NCI-H2107 treated with DMSO at 0.1 percent for 48 hours (cell line): Measurements from ENCODE around the gene MREG.
"Not testable (repeated sequence)": the region's sequence is repeated elsewhere in the genome, so short reads cannot be mapped to it uniquely, and the experiment has no call there.

Experiments
- DNase-seq: peaks from one replicate; lab custom pipeline; 2025; ENCODE audit not compliant: unreplicated experiment; lab: John Stamatoyannopoulos, UW

MREG gene

GRCh38 chr2:216021768-216022565, 8.6 kb upstream of the MREG start:
- no peak for DNase-seq

- DNase-seq = no peak
Measured at GRCh38 chr2:216018709-216019108, 5.4 kb upstream of the MREG start.

- no peak for DNase-seq
Measured at GRCh38 chr2:216017365-216017764, 4.0 kb upstream of the MREG start.

DNA sequence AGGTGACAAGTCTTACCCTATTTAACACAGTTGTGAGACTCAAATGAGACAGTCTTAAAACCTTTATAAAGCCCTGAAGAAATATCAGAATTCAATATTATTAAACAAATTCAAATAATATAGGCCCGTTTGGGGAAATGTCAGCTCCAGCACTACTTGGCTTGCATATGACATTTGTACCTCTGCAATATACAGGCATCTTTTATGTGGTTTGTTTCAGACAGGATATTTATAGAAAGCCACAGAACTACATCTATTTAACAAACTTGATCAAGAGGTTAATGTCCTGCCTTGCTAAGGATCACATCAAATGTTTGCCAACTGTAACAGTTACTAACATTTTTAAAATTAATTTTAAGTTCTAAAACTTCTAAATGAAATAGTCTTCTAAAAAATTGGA, 3.2 kb upstream of the MREG start:
- DNase-seq = no peak

- DNase-seq = peak; percentile 45
Measured at GRCh38 chr2:216015722-216016464, 2.5 kb upstream of the MREG start.

DNA sequence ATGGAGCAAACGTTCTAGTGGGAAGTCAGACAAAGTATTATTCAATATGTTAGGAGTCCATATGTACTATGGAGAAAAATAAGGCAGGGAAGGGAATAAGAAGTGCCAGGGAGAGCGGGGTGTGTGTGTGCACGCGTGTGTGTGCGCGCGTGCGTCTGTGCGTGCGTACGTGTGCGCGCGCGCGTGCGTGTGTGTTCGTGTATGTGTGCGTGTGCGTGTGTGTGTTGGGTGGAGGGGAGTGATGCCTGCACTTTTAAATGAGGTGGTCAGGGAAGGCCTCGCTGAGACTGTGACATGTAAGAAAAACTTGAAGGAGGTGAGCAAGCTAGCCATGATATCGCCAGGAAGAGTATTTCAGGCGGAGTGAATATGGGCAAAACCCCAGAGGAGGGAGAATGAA, 1.6 kb upstream of the MREG start:
- no peak for DNase-seq

DNA sequence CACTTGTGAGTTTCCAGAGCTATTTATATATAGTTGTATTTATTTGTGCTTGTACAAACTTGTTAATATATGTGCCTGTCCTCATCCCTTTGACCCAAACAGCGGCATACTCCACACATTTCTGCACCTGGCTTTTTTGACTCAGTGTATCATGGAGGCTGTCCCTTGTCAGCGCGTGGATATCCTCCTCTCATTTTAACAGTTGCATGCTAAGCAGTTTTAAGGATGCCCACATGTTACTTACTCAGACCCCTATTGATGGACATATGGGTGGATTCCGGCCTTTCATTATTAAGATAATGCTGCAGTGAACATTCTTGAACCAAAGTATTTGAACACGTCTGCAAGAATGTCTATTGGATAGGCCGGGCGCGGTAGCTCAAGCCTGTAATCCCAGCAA, 655 bp upstream of the MREG start:
- no peak for DNase-seq

DNA sequence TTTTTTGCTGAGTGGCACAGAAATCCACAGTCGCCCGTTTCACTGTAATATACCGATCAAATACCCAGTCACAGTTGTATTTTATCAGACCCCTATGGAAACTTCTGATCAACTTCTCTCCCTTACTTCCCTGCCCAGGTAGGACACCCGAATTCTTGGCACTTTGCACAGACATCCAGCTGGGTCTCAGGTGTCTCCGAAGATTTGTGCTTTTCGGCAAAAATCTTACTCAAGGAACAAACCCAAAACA, 596 bp downstream of the MREG start:
- no peak for DNase-seq

- no peak for DNase-seq
Measured at GRCh38 chr2:216012133-216012829, 1.1 kb downstream of the MREG start.

DNA sequence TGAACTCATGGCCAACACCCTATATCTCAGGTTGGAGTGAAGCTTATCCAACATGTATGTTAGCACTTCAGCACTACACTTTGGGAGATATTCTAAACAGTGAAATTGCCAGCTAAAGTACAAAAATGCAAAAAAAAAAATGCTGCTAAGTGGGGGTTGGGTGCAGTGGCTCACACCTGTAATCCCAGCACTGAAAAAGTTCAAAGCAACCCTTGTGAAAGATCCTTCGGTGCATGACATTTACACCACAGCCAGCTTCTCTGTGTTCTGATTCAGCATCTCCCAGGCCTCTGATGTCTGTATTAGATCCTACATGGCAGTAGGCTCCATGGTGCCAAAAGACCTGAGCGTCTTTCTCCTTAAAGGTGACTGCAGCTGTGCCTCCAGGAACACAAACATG, 4.1 kb downstream of the MREG start:
- DNase-seq = not testable (repeated sequence)

GRCh38 chr2:216008387-216008786, 5.0 kb downstream of the MREG start:
- no peak for DNase-seq

DNA sequence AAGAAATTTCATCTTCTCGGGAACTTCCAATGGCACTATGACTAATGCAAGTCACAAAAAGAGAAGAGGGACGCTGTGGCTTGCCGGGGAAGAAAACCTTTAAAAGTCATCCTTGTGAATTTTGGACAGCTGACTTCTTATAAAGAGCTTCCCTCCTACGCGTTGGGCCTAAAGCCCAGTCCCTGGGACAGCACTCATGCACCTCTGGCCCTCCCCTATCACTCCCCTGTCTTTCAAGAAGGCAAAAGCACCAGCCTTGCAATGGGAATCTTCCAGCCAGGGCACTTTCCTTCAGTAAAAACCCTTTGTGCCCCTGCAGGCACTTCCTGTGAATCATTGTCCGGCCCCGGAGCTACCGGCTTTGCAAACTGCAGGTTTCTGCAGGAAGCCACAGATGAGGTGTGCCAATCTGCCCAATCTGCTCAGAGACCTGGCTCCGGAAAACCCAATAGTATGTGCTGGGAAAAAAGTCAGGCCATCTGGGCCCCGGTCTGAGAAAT, 7.1 kb downstream of the MREG start:
- no peak for DNase-seq

GRCh38 chr2:216004697-216005283, 8.6 kb downstream of the MREG start:
- DNase-seq = no peak

GRCh38 chr2:216003876-216004696, 9.3 kb downstream of the MREG start:
- DNase-seq = no peak

DNA sequence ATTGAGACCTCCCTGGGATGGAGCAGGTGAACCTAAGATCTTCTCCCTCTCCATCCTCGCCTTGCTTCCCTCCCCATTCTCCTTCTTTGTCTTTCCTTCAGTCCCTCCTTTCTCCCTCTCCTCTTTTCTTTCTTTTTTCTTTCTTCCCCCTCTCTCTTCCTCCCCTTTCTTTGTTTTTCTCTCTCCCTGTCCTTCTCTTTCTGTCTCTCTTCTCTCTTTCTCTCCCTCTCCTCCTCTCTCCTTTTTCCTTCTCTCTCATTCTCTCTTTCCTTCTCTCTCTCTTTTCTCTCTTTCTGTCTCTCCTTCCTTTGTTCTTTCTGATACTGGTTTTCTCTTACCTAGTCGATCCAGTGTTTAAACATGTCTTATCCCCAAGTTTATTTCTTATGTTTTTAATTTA, 10.7 kb downstream of the MREG start:
- no peak for DNase-seq

DNA sequence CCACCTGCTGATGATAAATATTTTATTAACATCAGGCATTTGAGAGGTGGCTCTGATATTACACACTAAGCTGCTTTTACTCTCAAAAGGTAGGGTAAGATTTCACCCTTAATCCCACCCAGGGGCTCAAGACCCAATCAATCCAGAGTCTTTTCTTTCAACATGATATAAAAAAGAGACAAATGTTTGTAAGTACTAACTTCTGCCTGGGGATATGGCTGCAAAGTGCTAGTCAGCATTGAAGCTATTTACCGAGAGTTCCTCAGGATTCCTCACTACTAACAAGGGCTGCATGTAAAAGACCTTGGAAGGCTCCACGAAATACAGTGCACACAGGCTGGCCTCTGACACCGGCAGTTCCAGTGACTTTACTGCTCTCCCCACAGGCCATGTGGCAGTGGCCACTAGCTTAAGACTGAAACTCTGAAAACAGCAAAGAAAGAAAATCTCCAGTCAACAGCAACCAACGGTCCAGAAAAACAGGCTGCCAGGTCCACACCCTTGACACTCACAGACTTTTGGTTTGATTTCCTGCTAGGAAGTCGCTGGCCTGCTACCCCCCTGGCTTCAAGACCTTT, 11.2 kb downstream of the MREG start:
- DNase-seq = no peak

- no peak for DNase-seq
Measured at GRCh38 chr2:216001216-216002100, 11.9 kb downstream of the MREG start.

DNA sequence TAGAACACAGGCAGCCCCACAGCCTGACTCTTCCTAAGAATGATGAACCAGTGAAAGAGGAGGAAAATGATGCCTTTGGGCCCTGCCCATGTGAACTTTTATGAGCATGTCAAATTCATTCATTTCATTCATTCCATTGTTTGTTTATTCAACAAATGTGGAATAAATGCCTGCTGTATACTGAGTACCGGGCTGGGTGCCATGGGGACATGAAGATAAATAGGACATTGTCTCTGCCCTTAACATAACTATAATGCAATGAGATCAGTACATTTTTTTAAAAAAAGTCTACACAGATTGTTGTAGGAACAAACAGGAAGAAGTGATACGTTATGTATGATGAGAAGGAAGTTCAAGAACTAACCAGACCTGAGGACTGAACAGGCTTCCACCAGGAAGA, 14.7 kb downstream of the MREG start:
- no peak for DNase-seq

GRCh38 chr2:215997219-215997618, 16.1 kb downstream of the MREG start:
- DNase-seq = no peak
